Activated CD4-positive, alpha-beta T cell treated with anti-CD3 and anti-CD28 coated beads, Interleukin-2, amount 50 U/mL, for 24 hours (primary cell): ENCODE results near the gene OR2D3.
"Not testable (repeated sequence)": the region's sequence is repeated elsewhere in the genome, so short reads cannot be mapped to it uniquely, and the experiment has no call there.

Experiments used
- DNase-seq, 2 donors: peaks; one replicate each; pipeline ENCODE4 v3.0.0-alpha.2; 2020; ENCODE audit warnings: low read depth in 1 of 2, low spot score in 1 of 2

The OR2D3 gene

GRCh38 chr11:6920702-6921101 is at the start of gene OR2D3:
TSS of gene OR2D3 (plus strand) at chr11:6921002. CDS start at chr11:6921002, 0 bp downstream.
- no peak for DNase-seq

GRCh38 chr11:6871278-6871677 is 49.5 kb upstream of the OR2D3 start:
- DNase-seq, result no peak

- DNase-seq, result no peak
Observed at GRCh38 chr11:6875761-6876160, 45.0 kb upstream of the OR2D3 start.

GRCh38 chr11:6876325-6876724 is 44.5 kb upstream of the OR2D3 start, which contains the start of gene OR10A4:
TSS of gene OR10A4 (plus strand) at chr11:6876625. CDS start at chr11:6876648, 23 bp downstream.
- DNase-seq, result no peak

GRCh38 chr11:6876914-6877313 is 43.9 kb upstream of the OR2D3 start:
- DNase-seq, result no peak

GRCh38 chr11:6882751-6883150 is 38.1 kb upstream of the OR2D3 start:
- DNase-seq, result no peak

- DNase-seq, result not testable (repeated sequence)
Observed at GRCh38 chr11:6887711-6888110, 33.1 kb upstream of the OR2D3 start.

GRCh38 chr11:6888830-6889229 is 32.0 kb upstream of the OR2D3 start:
- no peak for DNase-seq

GRCh38 chr11:6889835-6890234 is 31.0 kb upstream of the OR2D3 start:
- DNase-seq, result no peak

- DNase-seq, result no peak
Observed at GRCh38 chr11:6892400-6892799, 28.4 kb upstream of the OR2D3 start, which contains the start of gene OR2D2. TSS of gene OR2D2 (minus strand) at chr11:6892500. CDS start at chr11:6892500, 0 bp downstream.

GRCh38 chr11:6894097-6894496 is 26.7 kb upstream of the OR2D3 start:
- DNase-seq, result no peak

- no peak for DNase-seq
Observed at GRCh38 chr11:6895010-6895409, 25.8 kb upstream of the OR2D3 start.

GRCh38 chr11:6898911-6899310 is 21.9 kb upstream of the OR2D3 start:
- DNase-seq, result no peak

GRCh38 chr11:6900327-6900999 is 20.3 kb upstream of the OR2D3 start:
- DNase-seq, result no peak

- DNase-seq, result not testable (repeated sequence)
Observed at GRCh38 chr11:6904804-6905203, 16.0 kb upstream of the OR2D3 start.

- DNase-seq, result no peak
Observed at GRCh38 chr11:6911378-6911777, 9.4 kb upstream of the OR2D3 start.

GRCh38 chr11:6911948-6912347 is 8.9 kb upstream of the OR2D3 start:
- no peak for DNase-seq

- no peak for DNase-seq
Observed at GRCh38 chr11:6919698-6920097, 1.1 kb upstream of the OR2D3 start.

GRCh38 chr11:6925007-6925577 is 4.3 kb downstream of the OR2D3 start:
- DNase-seq, result no peak

GRCh38 chr11:6925636-6926207 is 4.9 kb downstream of the OR2D3 start:
- DNase-seq, result no peak

- no peak for DNase-seq
Observed at GRCh38 chr11:6926208-6927029, 5.6 kb downstream of the OR2D3 start, which contains the start of gene ZNF215. TSS of gene ZNF215 (plus strand) at chr11:6926426. CDS start at chr11:6932273, 5,847 bp downstream.
